Epithelial cell of proximal tubule (primary cell): ENCODE measurements around the gene DGCR2. TPM values are rescaled to one million over a fixed set of nuclear protein-coding genes. Genes with fewer than 3 reads are reported as not detected.

ENCODE experiments used
- DNase-seq: peaks from one replicate; pipeline ENCODE4 v3.0.0-alpha.2; 2011; ENCODE audit warnings: low read depth
- H3K4me3 ChIP-seq: 2 replicates; pipeline ENCODE4 v1.5.1; 2011; ENCODE audit warnings: low read depth, mild to moderate bottlenecking, low read length
- total RNA-seq: library from RNA; depleted of rRNA; stranded (reverse); fragments of >200 nt; gene quantifications from 2 replicates; pipeline ENCODE4 v1.2.3, GENCODE V29; 2015
- TF ChIP-seq, protein P1 (sequence below): conservative IDR thresholded peaks from 2 replicates; pipeline ENCODE4 v1.5.1; 2012; ENCODE audit warnings: low read depth, mild to moderate bottlenecking, low read length

Gene DGCR2
- total RNA-seq, 1 donor from 2014 or later, result 51.7 TPM

DNA sequence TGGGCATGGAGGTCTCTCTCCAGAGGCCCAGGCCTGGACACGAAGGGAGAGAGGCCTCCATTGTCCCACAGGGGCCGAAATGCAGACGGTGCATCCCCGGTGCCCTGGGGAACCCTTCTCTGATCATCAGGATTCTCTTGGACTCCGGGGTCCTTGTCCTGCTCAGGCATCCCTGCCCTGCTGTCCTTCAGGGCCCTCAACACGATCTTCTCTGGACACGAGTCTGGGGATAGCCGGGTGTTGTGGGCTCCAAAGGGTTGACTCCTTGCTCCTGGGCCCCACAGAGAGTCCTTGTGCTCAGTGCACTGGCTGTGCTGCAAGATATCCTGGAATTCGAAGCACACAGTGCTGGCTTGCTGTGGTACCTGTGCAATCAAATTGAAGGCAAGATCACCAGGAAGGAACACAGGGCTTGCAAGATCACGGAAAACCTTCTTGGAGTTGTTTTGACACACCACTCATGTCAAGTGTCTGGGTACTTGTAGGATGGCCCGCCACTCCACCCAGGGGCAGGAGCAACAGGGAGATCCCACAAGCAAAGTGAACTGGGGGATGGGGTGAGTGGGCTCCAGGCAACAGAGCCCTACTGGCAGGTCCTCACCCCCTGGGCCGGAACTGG lies 124.8 kb downstream of the DGCR2 start:
- TF ChIP-seq, protein P1, sequence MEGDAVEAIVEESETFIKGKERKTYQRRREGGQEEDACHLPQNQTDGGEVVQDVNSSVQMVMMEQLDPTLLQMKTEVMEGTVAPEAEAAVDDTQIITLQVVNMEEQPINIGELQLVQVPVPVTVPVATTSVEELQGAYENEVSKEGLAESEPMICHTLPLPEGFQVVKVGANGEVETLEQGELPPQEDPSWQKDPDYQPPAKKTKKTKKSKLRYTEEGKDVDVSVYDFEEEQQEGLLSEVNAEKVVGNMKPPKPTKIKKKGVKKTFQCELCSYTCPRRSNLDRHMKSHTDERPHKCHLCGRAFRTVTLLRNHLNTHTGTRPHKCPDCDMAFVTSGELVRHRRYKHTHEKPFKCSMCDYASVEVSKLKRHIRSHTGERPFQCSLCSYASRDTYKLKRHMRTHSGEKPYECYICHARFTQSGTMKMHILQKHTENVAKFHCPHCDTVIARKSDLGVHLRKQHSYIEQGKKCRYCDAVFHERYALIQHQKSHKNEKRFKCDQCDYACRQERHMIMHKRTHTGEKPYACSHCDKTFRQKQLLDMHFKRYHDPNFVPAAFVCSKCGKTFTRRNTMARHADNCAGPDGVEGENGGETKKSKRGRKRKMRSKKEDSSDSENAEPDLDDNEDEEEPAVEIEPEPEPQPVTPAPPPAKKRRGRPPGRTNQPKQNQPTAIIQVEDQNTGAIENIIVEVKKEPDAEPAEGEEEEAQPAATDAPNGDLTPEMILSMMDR, result no peak
- no peak overlapping the region for H3K4me3 ChIP-seq
- no peak for DNase-seq

DNA sequence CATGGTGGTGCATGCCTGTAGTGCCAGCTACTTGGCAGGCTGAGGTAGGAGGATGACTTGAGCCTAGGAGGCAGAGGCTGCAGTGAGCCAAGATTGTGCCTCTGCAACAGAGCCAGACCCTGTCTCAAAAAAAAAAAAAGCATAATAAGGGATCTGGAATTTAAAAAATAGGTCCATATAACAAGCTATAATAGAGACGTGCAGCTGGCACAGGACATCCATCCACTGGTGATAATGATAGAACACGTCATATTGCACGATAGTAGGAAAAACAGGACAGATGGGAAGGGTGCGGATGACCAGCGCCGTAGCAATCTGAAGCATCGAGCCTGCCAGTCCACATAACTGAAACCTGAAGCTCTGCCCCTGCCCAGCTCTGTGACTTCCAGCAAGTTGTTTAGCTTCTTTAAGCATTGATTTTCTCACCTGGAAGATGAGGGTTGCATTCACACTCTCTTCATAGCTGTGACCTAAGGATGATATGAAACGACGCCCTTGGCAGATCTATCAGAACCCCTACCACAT lies 125.8 kb downstream of the DGCR2 start:
- H3K4me3 ChIP-seq, result no peak overlapping the region
- no peak for DNase-seq
- TF ChIP-seq, protein P1, result no peak

DNA sequence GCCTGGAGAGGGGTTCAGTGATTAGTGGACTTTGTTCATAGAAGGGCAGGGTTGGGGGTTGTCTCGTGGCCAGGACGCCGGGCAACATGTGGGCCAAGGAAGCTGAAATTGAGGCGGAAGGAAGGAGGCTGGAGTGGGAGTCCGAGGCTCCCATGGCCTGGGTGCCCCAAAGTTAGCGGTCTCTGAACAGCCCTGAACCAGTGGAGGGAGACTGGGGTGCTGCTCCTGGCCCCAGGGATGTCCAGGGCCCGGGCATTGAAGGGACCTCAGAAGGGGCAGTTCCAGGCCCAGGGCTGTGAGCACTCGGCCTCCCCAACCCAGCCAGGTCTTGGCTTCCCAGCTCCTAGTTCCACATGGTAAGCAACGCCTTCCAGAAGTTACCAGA lies 126.9 kb downstream of the DGCR2 start:
- DNase-seq, result no peak
- TF ChIP-seq, protein P1, result no peak
- no peak overlapping the region for H3K4me3 ChIP-seq

DNA sequence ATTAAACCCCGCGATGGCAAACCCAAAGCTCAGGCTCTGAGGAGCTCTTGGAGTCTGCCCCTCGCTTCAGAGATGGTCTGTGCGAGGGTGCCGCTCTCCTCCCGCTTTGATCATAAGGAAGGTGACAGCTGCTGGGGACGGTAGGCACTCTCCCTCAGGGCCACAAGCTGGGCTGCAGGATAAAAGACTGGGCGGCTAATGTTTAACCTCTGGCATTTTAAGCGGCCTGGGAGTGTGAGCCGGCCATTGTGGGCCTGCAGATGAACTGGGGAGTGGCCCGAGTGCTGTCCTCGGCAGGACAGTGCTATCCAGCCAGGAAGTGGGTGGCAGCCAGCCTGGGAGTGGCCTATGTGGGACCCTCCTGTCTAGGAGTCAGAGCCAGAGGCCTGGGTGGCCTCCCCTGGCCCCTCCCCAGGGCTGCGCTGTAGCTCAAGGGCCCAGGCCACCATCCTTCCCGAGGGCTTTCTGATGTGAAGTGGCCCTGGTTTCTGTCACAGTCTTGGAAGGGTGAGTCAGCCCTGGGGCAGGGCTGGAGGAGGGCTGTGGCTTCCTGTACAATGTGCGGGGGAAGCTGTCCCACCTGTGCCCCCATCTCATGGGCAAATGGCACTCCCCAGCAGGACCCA lies 127.4 kb downstream of the DGCR2 start:
- DNase-seq, result no peak
- no peak overlapping the region for H3K4me3 ChIP-seq
- TF ChIP-seq, protein P1, result no peak

DNA sequence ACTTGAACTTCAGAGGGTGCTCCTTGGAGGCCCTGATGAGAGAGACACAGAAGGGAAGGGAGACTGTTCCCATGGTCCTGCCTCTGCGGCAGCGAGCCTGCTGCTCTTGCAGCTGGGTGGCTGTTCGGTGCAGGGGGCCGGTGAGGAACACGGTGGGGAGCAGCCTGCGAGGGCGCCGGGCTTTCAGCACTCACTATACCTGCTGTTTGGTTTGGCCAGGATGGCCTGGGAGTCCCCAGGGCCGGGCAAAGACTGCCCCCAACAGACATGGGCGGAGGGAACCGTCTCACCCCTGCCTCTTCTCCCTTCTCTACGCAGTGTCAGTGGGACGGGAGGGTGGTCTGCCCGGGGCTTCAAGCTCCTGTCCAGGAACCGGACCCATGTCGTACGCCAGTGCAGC lies 128.2 kb downstream of the DGCR2 start:
- TF ChIP-seq, protein P1, result no peak
- no peak for DNase-seq
- no peak overlapping the region for H3K4me3 ChIP-seq

DNA sequence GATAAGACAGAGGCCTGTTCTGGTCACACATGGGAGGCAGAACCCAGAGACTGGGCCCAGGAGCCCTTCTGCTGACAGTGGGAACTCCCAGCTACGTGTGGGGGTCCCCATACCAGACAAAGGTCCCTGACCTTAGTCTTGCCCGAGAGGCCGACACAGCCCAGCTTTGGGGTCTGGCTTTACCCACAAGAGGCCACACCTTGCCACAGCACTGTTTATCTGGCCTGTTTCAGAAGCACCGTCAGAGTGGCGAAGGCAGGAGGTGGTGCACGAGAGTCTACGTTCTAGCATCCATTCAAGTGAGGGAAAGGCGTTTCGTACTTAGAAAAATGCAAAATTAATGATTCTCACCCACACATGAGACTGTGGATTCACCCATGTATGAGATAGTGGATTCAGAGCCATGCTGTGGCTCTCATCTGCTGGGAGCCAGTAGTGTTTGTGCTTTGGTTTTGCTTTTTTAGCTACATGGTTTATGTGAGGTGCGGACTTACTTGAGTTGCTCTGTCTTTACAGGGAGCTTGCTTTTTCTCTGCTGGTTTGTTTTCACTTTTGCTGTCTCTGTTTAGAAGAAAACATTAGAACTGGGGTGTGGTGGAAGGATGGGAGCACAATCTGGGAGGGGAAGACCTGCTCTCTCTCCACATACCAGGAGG lies 129.5 kb downstream of the DGCR2 start:
- DNase-seq, result no peak
- TF ChIP-seq, protein P1, result no peak

More for the DNA sequence above, 129.5 kb downstream of the DGCR2 start:
- no peak overlapping the region for H3K4me3 ChIP-seq
